GM21737 (cell line): ENCODE measurements around the gene C3orf70.

ENCODE experiments used
- ATAC-seq: cut with Tn5 transposase; IDR thresholded peaks from one replicate; pipeline ENCODE4 v1.9.1; 2021; ENCODE audit warnings: mild to moderate bottlenecking, moderate library complexity; ENCODE audit not compliant: unreplicated experiment

The C3orf70 gene

GRCh38 chr3:185089343-185089742 is 63.5 kb downstream of the C3orf70 start:
- no peak for ATAC-seq

- no peak for ATAC-seq
Measured at GRCh38 chr3:185087419-185087818, 65.4 kb downstream of the C3orf70 start.

DNA sequence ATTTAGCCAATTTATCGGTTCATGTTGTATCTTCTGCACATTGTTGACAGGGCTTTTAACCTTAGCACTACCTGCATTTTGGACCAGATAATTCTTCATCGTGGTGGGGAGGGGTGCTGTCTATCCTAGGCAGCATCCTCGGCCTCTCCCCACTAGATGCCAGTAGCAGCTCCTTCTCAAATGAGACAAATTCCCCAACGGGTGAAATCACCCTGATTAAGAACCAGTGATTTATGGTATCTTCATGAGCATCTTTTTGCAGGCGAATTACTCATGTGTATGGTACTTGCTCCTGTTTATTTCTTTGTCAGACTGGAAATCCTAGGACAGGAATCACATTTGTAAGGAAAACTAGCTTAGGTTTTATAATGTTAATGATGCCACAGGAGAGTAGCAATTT is 68.0 kb downstream of the C3orf70 start:
- ATAC-seq: no peak

DNA sequence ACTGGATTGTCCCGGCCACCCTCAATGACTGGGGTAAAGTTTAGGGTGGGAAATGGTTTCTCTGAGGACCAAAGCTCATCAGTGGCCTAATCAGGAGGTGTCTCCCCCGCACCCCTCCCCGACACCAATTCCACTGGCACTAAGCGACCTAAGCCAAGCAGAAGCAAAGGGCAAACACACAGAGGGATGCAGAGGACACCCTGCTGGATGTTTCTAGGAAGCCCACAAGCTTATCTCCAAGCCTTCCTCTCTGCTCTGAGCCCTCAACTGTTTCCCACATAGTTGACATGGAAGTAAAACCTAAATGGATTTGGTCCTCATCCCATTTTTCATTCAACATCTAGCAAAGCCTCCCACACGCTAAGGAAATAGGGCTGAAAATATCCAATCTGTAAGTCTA is 68.5 kb downstream of the C3orf70 start:
- no peak for ATAC-seq

DNA sequence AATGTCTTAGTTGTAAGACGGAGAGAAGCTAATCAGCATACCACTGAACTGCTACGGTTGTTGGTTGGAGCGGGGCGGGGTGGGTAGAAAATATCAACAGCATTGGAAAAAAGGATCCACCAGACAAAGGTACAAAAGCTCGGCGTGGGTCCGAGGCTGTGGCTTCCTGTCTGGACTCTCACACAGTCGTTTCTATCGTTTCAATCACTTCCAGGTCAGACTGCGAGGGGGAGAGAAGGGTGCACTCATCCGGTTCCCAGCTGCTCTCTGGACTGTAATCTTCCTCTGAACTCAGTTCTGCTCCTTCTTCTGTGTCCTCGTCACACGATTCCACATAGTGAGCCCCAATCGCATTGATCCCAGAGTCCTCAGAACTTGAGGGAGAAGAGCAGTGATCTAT is 70.0 kb downstream of the C3orf70 start:
- ATAC-seq: no peak

GRCh38 chr3:185082149-185082548 is 70.7 kb downstream of the C3orf70 start:
- no peak for ATAC-seq

DNA sequence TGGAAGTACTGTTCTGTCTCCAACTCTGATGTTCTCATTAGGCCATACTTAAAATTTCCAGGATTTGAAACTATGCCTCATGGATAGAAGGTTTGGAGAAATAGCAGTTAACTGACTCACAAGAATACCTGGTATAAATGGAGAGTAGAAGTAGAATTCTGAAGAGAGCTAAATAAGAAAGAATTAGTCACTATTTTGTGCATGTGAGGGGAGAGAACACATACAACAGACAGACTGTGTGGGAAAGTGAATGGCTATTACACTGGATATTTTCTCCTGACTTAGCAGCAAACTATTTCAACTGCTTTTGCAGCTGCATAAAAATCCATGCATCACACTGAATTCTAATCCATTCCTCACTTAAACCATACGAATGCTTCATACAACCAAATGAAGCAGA is 71.3 kb downstream of the C3orf70 start:
- no peak for ATAC-seq

DNA sequence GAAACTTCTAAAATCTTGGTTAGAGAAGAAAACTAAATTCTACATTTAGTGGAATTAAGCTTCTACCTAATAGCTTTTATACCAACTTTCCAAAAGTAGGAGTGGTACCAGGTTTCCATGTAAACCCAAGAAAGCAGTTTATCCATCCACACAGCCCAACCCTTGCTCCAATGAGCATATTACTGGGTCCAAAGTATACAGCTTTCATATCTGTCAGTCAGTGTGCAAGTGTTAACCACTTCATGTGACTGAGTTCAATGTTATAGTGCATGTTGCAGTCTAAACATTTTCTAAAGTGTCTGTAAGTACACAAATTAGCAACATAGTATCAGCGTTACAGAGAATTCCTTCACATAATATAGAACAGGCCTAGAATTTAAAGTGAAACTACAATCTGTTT is 73.2 kb downstream of the C3orf70 start:
- ATAC-seq: no peak

DNA sequence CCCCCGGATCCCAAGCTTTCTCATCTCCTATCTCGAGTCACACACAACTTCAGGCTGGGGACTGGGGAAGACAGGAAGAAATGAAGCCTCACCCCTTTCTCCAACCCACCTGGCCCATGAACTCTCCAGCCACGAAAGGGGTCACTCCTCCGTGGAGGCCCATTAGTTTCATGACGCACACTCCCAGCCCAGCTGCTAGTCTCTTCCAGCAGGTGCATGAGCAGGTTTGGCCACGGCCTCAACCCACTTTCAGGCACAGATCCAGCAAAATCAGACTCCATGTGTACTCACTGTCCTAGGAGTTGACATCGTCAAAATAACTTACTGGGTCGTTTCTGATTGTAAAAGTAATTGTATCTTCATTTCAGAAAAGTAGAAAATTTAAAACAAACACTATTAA is 76.6 kb downstream of the C3orf70 start:
- no peak for ATAC-seq

- ATAC-seq: no peak
Measured at GRCh38 chr3:185075547-185075946, 77.3 kb downstream of the C3orf70 start.

GRCh38 chr3:185071287-185071800 is 81.5 kb downstream of the C3orf70 start:
- ATAC-seq: no peak

GRCh38 chr3:185070491-185071286 is 82.2 kb downstream of the C3orf70 start:
- no peak for ATAC-seq

- ATAC-seq: no peak
Measured at GRCh38 chr3:185069037-185070030, 83.5 kb downstream of the C3orf70 start.

- no peak for ATAC-seq
Measured at GRCh38 chr3:185067173-185067572, 85.7 kb downstream of the C3orf70 start.

DNA sequence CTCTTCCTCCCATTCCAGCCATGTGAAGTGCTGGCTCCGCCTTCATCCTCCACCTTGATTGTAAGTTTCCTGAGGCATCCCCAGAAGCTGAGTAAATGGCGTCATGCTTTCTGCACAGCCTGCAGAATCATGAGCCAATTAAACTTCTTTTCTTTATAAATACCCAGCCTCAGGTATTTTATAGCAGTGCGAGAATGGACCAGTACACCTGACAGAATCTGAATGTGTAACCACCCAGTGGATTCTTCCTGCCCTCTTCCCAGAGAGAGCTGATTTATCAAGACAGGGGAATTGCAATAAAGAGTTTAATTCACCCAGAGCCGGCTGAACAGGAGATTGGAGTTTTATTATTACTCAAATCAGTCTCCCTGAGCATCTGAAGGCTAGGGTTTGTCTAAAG is 86.6 kb downstream of the C3orf70 start:
- no peak for ATAC-seq

- ATAC-seq: no peak
Measured at GRCh38 chr3:185065059-185065458, 87.8 kb downstream of the C3orf70 start.

DNA sequence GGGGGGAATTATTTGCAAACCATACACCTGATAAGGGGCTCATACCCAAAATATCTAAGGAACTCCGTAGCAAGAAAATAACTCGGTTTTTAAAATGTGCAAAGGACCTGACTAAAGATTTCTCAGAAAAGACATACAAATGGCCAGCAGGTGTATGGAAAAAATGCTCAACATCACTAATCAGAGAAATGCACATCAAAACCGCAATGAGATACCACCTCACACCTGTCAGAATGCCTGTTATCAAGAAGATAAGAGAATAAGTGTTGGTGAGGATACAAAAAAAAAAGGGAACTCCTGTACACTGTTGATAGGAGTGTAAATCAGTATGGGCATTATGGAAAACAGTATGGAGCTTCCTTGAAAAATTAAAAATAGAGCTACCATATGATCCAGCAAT is 89.4 kb downstream of the C3orf70 start:
- no peak for ATAC-seq

DNA sequence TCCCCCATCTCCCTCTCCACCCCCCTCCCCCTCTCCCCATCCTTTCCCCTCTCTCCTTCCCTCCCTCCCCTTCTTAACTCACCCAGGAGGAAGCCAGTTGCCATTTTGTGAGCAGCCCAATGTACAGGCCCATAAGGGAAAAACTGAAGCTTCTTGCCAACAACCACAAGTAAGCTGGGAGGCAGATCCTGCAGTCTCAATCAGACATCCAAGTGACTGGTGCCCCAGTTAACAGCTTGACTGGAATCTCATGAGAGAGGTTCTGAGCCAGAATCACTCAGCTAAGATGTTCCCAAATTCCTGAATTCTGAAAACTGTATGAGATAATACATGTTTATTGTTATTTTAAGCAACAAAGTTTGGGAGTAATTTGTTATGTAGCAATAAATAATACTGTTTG is 90.7 kb downstream of the C3orf70 start:
- no peak for ATAC-seq

GRCh38 chr3:185060655-185061054 is 92.2 kb downstream of the C3orf70 start:
- ATAC-seq: no peak

DNA sequence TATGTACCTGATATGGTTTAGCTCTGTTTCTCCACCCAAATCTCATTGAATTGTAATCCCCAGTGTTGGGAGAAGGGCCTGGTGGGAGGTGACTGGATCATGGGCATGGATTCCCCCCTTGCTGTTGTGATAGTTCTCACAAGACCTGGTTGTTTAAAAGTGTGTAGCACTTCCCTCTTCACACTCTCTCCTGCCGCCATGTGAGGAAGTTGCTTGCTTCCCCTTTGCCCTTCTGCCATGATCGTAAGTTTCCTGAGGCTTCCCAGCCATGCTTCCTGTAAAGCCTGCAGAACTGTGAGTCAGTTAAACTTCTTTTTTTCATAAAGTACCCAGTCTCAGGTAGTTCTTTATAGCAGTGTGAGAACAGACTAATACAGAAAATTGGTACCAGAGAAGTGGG is 93.1 kb downstream of the C3orf70 start:
- no peak for ATAC-seq

DNA sequence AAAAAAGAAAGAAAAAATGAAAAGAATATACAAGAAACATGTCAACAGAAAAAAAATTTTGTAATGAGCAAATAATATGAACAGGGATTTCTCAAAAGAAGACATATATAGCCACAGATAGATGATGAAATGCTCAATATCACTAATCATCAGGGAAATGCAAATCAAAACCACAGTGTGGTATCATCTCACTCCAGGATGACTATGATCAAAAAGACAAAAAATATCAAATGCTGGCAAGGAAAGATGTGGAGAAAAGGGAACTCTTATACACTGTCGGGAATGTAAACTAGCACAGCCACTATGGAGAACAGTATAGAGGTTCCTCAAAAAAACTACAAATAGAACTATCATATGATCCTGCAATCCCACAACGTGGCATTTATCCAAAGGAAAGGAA is 94.1 kb downstream of the C3orf70 start:
- ATAC-seq: no peak

- no peak for ATAC-seq
Measured at GRCh38 chr3:185057829-185058228, 95.0 kb downstream of the C3orf70 start.
